Mammary epithelial cell (primary cell): ENCODE data around the gene PCAT7.
"Not testable (repeated sequence)": the region's sequence is repeated elsewhere in the genome, so short reads cannot be mapped to it uniquely, and the experiment has no call there.

Source experiments
- EZH2 ChIP-seq: IDR thresholded peaks from 2 replicates; pipeline ENCODE4 v1.6.1; 2012; ENCODE audit warnings: low read length, inconsistent platforms, borderline replicate concordance
- TF ChIP-seq, protein P1 (sequence below), 2 donors: IDR thresholded peaks in 1 of 2; conservative IDR thresholded peaks in 1 of 2; 2 replicates each; pipeline ENCODE4 v1.5.1; 2011 to 2012; ENCODE audit warnings: inconsistent platforms in 2 of 2, low read length in 2 of 2, mild to moderate bottlenecking in 2 of 2, control low read depth in 1 of 2, low read depth in 1 of 2; ENCODE audit not compliant: insufficient read depth in 1 of 2; ENCODE audit errors: extremely low read depth in 1 of 2

DNA sequence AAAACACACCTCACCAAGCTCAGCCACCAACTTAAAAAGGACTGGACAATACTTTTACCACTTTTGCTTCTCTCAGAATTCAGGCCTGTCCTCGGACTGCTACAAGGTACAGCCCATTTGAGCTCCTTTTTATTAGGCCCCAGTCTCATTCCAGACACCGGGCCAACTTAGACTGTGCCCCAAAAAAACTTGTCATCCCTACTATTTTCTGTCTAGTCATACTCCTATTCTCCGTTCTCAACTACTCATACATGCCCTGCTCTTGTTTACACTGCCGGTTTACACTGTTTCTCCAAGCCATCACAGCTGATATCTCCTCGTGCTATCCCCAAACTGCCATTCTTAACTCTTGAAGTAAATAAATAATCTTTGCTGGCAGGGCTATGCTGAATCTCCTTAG is 10.5 kb upstream of the PCAT7 start:
- TF ChIP-seq, protein P1, sequence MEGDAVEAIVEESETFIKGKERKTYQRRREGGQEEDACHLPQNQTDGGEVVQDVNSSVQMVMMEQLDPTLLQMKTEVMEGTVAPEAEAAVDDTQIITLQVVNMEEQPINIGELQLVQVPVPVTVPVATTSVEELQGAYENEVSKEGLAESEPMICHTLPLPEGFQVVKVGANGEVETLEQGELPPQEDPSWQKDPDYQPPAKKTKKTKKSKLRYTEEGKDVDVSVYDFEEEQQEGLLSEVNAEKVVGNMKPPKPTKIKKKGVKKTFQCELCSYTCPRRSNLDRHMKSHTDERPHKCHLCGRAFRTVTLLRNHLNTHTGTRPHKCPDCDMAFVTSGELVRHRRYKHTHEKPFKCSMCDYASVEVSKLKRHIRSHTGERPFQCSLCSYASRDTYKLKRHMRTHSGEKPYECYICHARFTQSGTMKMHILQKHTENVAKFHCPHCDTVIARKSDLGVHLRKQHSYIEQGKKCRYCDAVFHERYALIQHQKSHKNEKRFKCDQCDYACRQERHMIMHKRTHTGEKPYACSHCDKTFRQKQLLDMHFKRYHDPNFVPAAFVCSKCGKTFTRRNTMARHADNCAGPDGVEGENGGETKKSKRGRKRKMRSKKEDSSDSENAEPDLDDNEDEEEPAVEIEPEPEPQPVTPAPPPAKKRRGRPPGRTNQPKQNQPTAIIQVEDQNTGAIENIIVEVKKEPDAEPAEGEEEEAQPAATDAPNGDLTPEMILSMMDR (conservative IDR thresholded peaks at IDR 0.05 in 1 of 2, IDR thresholded peaks at IDR 0.05 in 1 of 2; ENCODE audit: extremely low read depth in 1 of 2, insufficient read depth in 1 of 2, low read depth in 1 of 2, low read length in 2 of 2) = not testable (repeated sequence)
- not testable (repeated sequence) for TF ChIP-seq EZH2
